ENCODE measurements around the gene ABCG4.
"Not testable (repeated sequence)": the region's sequence is repeated elsewhere in the genome, so short reads cannot be mapped to it uniquely, and the experiment has no call there.

The ABCG4 gene

GRCh38 chr11:119126675-119127268 lies 22.1 kb upstream of the ABCG4 start:
- Histone ChIP-seq H3K27ac (no peak overlapping the region), H3K9me3 (no peaks in the 10 kb centered on the region), H3K4me3 (no peak overlapping the region), H3K4me1 (peaks cover 26% of the 10 kb centered on the region), H3K4me2 (peak overlapping the region; percentile 64), H4K20me1 (peaks cover 16% of the 10 kb centered on the region), H3K27me3 (no peaks in the 10 kb centered on the region), H3K9ac (no peak overlapping the region), H3K36me3 (peaks cover 70% of the 10 kb centered on the region)
- no peak for TF ChIP-seq Cebpa-rat (IDR thresholded peaks at IDR 0.05)

- no peak overlapping the region for H3K27ac ChIP-seq
- H3K4me1 ChIP-seq: peaks cover 12% of the 10 kb centered on the region
- H4K20me1 ChIP-seq: no peaks in the 10 kb centered on the region
- no peak overlapping the region for H3K4me3 ChIP-seq
- H3K4me2 ChIP-seq: no peak overlapping the region
- no peak for TF ChIP-seq Cebpa-rat (IDR thresholded peaks at IDR 0.05)
- no peaks in the 10 kb centered on the region for H3K9me3 ChIP-seq
- no peaks in the 10 kb centered on the region for H3K27me3 ChIP-seq
- H3K36me3 ChIP-seq: peaks cover 86% of the 10 kb centered on the region
- no peak overlapping the region for H3K9ac ChIP-seq
Observed at GRCh38 chr11:119130662-119131061, 18.2 kb upstream of the ABCG4 start.

- Histone ChIP-seq H3K9ac (no peak overlapping the region), H3K27me3 (no peaks in the 10 kb centered on the region), H3K27ac (no peak overlapping the region), H3K9me3 (no peaks in the 10 kb centered on the region), H3K4me1 (no peaks in the 10 kb centered on the region), H3K36me3 (peaks cover 61% of the 10 kb centered on the region), H3K4me3 (no peak overlapping the region), H3K4me2 (no peak overlapping the region), H4K20me1 (no peaks in the 10 kb centered on the region)
- TF ChIP-seq Cebpa-rat (IDR thresholded peaks at IDR 0.05): no peak
Observed at GRCh38 chr11:119134389-119134978, 14.4 kb upstream of the ABCG4 start.

GRCh38 chr11:119139276-119139675 lies 9.6 kb upstream of the ABCG4 start:
- not testable (repeated sequence) for H3K27ac ChIP-seq, H3K9me3 ChIP-seq, H3K4me3 ChIP-seq, H3K27me3 ChIP-seq, H3K4me2 ChIP-seq, H4K20me1 ChIP-seq, H3K9ac ChIP-seq, H3K4me1 ChIP-seq
- H3K36me3 ChIP-seq: peaks cover 13% of the 10 kb centered on the region

- Histone ChIP-seq H3K36me3 (no peaks in the 10 kb centered on the region), H3K4me1 (peaks cover 24% of the 10 kb centered on the region), H3K9ac (no peak overlapping the region), H3K4me3 (no peak overlapping the region), H3K27me3 (peaks cover 31% of the 10 kb centered on the region), H3K27ac (no peak overlapping the region), H4K20me1 (peaks cover 15% of the 10 kb centered on the region), H3K9me3 (no peaks in the 10 kb centered on the region), H3K4me2 (no peak overlapping the region)
- TF ChIP-seq Cebpa-rat (IDR thresholded peaks at IDR 0.05): no peak
Observed at GRCh38 chr11:119144825-119145486, 3.9 kb upstream of the ABCG4 start.

- H3K27me3 ChIP-seq: peaks cover 37% of the 10 kb centered on the region
- peaks cover 29% of the 10 kb centered on the region for H3K4me1 ChIP-seq
- no peak for TF ChIP-seq Cebpa-rat (IDR thresholded peaks at IDR 0.05)
Observed at GRCh38 chr11:119145551-119145950, 3.3 kb upstream of the ABCG4 start.

GRCh38 chr11:119147604-119148333 lies 1.1 kb upstream of the ABCG4 start:
- Histone ChIP-seq H3K9me3 (no peaks in the 10 kb centered on the region), H3K4me3 (no peak overlapping the region), H3K27ac (no peak overlapping the region), H3K4me2 (peak overlapping the region; percentile 100), H3K4me1 (peaks cover 29% of the 10 kb centered on the region), H3K27me3 (peaks cover 50% of the 10 kb centered on the region), H3K9ac (no peak overlapping the region), H3K36me3 (no peaks in the 10 kb centered on the region), H4K20me1 (peaks cover 24% of the 10 kb centered on the region)
- no peak for TF ChIP-seq Cebpa-rat (IDR thresholded peaks at IDR 0.05)

More at GRCh38 chr11:119145551-119145950, 3.3 kb upstream of the ABCG4 start:
- Histone ChIP-seq H3K9ac (no peak overlapping the region), H3K36me3 (no peaks in the 10 kb centered on the region), H3K4me3 (no peak overlapping the region), H3K9me3 (no peaks in the 10 kb centered on the region), H4K20me1 (peaks cover 19% of the 10 kb centered on the region), H3K27ac (no peak overlapping the region), H3K4me2 (no peak overlapping the region)

GRCh38 chr11:119148720-119149017 lies 183 bp upstream of the ABCG4 start:
- H3K9ac ChIP-seq: peak overlapping the region; percentile 56
- peaks cover 50% of the 10 kb centered on the region for H3K27me3 ChIP-seq
- H3K9me3 ChIP-seq: no peaks in the 10 kb centered on the region
- no peaks in the 10 kb centered on the region for H3K36me3 ChIP-seq
- H3K4me1 ChIP-seq: peaks cover 29% of the 10 kb centered on the region
- no peak overlapping the region for H3K27ac ChIP-seq
- peak overlapping the region; percentile 100 for H3K4me2 ChIP-seq
- H3K4me3 ChIP-seq: peak overlapping the region; percentile 71
- TF ChIP-seq Cebpa-rat (IDR thresholded peaks at IDR 0.05): no peak
- H4K20me1 ChIP-seq: peaks cover 24% of the 10 kb centered on the region

GRCh38 chr11:119149786-119150275 lies 979 bp downstream of the ABCG4 start:
- peaks cover 50% of the 10 kb centered on the region for H3K27me3 ChIP-seq

GRCh38 chr11:119152043-119152442 lies 3.2 kb downstream of the ABCG4 start:
- H4K20me1 ChIP-seq: peaks cover 24% of the 10 kb centered on the region
- no peaks in the 10 kb centered on the region for H3K9me3 ChIP-seq
- H3K36me3 ChIP-seq: no peaks in the 10 kb centered on the region
- H3K4me2 ChIP-seq: no peak overlapping the region
- H3K4me3 ChIP-seq: no peak overlapping the region
- H3K27ac ChIP-seq: no peak overlapping the region
- peaks cover 48% of the 10 kb centered on the region for H3K27me3 ChIP-seq
- TF ChIP-seq Cebpa-rat (IDR thresholded peaks at IDR 0.05): no peak
- H3K4me1 ChIP-seq: peaks cover 29% of the 10 kb centered on the region
- no peak overlapping the region for H3K9ac ChIP-seq

More at GRCh38 chr11:119149786-119150275, 979 bp downstream of the ABCG4 start:
- no peaks in the 10 kb centered on the region for H3K9me3 ChIP-seq
- H3K4me1 ChIP-seq: peaks cover 29% of the 10 kb centered on the region
- no peak for TF ChIP-seq Cebpa-rat (IDR thresholded peaks at IDR 0.05)
- H4K20me1 ChIP-seq: peaks cover 24% of the 10 kb centered on the region
- H3K36me3 ChIP-seq: no peaks in the 10 kb centered on the region
- H3K4me3 ChIP-seq: peak overlapping the region; percentile 71
- H3K27ac ChIP-seq: no peak overlapping the region
- H3K4me2 ChIP-seq: peak overlapping the region; percentile 100
- H3K9ac ChIP-seq: peak overlapping the region; percentile 56

Data from BLaER1 (cell line).